Aorta (tissue), 5 donors: ENCODE results near the gene ALKBH7. TPM values are rescaled to one million over a fixed set of nuclear protein-coding genes. Genes with fewer than 3 reads are reported as not detected.

Experiments used
- ATAC-seq: fragments of 200-7000 bp; cut with Tn5 transposase; one replicate; pipeline ENCODE4 v1.9.1; 2022; ENCODE audit warnings: moderate library complexity; ENCODE audit not compliant: low FRiP score
- DNase-seq, 2 donors: peaks; one replicate each; pipeline ENCODE4 v3.0.0-alpha.2; 2020
- H3K27ac ChIP-seq, 2 donors: one replicate each; pipeline ENCODE4 v1.5.1; 2013; ENCODE audit warnings: low read length in 2 of 2, mild to moderate bottlenecking in 2 of 2, moderate library complexity in 2 of 2, control low read depth in 1 of 2, inconsistent platforms in 1 of 2, low read depth in 1 of 2
- H3K27me3 ChIP-seq, 2 donors: one replicate each; pipeline ENCODE4 v1.6.1; 2013; ENCODE audit warnings: control low read depth in 1 of 2, low read length in 1 of 2, mild to moderate bottlenecking in 1 of 2, moderate library complexity in 1 of 2; ENCODE audit not compliant: insufficient read depth in 2 of 2, control insufficient read depth in 1 of 2
- H3K36me3 ChIP-seq, 2 donors: one replicate each; pipeline ENCODE4 v1.6.1; 2013; ENCODE audit warnings: control low read depth in 1 of 2, low read length in 1 of 2, mild to moderate bottlenecking in 1 of 2; ENCODE audit not compliant: insufficient read depth in 2 of 2, control insufficient read depth in 1 of 2
- H3K4me1 ChIP-seq, 2 donors: one replicate each; pipeline ENCODE4 v1.6.1; 2013; ENCODE audit warnings: low read length in 2 of 2, control low read depth in 1 of 2, mild to moderate bottlenecking in 1 of 2, moderate library complexity in 1 of 2; ENCODE audit not compliant: insufficient read depth in 2 of 2, control insufficient read depth in 1 of 2
- H3K4me3 ChIP-seq, 2 donors: one replicate each; pipeline ENCODE4 v1.5.1; 2013; ENCODE audit warnings: low read length in 2 of 2, control low read depth in 1 of 2, mild to moderate bottlenecking in 1 of 2
- H3K9me3 ChIP-seq: one replicate; pipeline ENCODE4 v1.6.1; 2013; ENCODE audit warnings: mild to moderate bottlenecking, low read length; ENCODE audit not compliant: control insufficient read depth
- WGBS, 2 donors: extraction: QIAGEN DNeasy Blood & Tissue Kit; methylation state at CpG; one replicate each; pipeline ENCODE4 v1.1.7; 2013; 5-methylcytosine and 5-hydroxymethylcytosine counted together
- intact Hi-C, 2 donors: fragments of 100-400 bp; cut with DNase I; formaldehyde crosslinking; loops; one replicate each; pipeline versions ENCODE4 v1.14.2 to v1.15.0; 2022
- microRNA-seq, 2 donors: library from miRNA; unstranded; fragments of <30 nt; microRNA quantifications; one replicate each; pipeline ENCODE4 v1.2.0, GENCODE V29; 2020
- polyA plus RNA-seq, 2 donors: library from polyadenylated mRNA; stranded (reverse); fragments of 200-250 nt; gene quantifications; one replicate each; pipeline ENCODE4 v1.2.3, GENCODE V29; 2013
- total RNA-seq, 2 donors: library from RNA; stranded (reverse); fragmentation: NEBNext Ultra II Directional; extraction: Animal tissue kit (Norgen Biotek cat#: 25700); gene quantifications; one replicate each; pipeline ENCODE4 v1.2.1, GENCODE V29; 2021
- donor health status: healthy with polysubstance abuse.
- donor health status: Bipolar disorder and iron deficiency.
- donor health status: DM: no; HTN: no; CAD: no.
- donor health status: DM: no; HTN: no; CAD: no.
- donor health status: DM: yes; HTN: yes; CAD: no.

Gene ALKBH7
- total and polyA plus RNA-seq, 4 donors, result 36.5 to 124 (median 66.1) TPM

GRCh38 chr19:6423499-6424194 lies 51.1 kb downstream of the ALKBH7 start:
- 0 to 2% methylated on average over 20 of the region's 20 CpGs for WGBS, 2 donors
- Histone ChIP-seq H3K4me1 (no peaks in the 10 kb centered on the region), H3K27ac (no peak overlapping the region), H3K4me3 (peak overlapping the region; percentile 87 to 94), H3K27me3 (no peaks in the 10 kb centered on the region), H3K9me3 (no peaks in the 10 kb centered on the region), H3K36me3 (peaks cover 0 to 3% of the 10 kb centered on the region in 2 donors)
- intact Hi-C loops, result loop anchor here (2.0 kb wide), 2 partner anchors 35 to 51 kb away; partner anchors contain the start of genes ALKBH7 (in 1 of the 2) and SLC25A23 (in 1 of the 2)
- ATAC-seq (no peak), DNase-seq (peak; percentile 67 to 81)

DNA sequence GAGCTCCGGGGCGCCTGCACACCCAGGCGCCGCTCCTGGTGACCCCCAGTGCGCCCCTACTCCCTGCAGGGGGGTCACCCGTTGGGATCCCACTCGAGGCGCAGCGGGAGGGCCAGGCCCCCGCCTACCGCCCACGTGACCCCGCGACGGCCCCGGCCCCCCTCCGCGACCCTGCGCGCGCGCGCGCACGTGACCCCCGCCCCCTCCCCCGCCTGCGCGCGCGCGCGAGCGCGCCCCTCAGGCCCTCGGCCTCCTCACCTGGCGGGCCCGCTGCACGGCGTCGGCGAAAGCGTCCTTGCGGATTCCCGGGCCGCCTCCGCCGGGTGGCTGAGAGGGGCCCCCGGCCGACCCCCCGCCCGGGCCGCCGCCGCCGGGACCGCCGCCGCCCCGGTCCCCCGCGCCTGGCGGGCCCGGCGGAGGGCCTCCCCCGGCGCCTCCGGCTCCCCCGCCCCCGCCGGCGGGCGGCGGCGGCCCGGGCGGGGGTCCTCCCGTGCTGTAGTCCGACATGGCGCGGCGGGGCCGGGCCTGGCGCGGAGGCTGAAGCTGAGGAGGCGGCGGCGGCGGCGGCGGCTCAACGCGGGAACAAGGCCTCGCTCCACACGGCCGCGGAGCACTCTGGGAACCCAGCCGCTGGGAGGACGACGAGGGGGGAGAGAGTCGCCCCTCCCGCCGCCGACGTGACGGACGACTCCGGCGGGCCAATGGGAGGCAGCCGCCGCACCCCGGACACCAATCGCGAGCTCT lies 51.8 kb downstream of the ALKBH7 start, which contains the start of gene KHSRP:
KHSRP (minus strand) TSS at position 617 of the 744 bp plus-strand sequence; CDS start at position 507, 110 bp downstream.
- H3K4me3 ChIP-seq, result peak within 1 kb of the TSS; percentile 87 to 94
- no peaks in the 10 kb centered on the region for H3K27me3 ChIP-seq
- peak within 1 kb of the TSS; percentile 34 to 53 for H3K27ac ChIP-seq
- intact Hi-C loops, result loop anchor here (2.0 kb wide), 2 partner anchors 34 to 52 kb away; partner anchors contain the start of genes ALKBH7 (in 1 of the 2) and SLC25A23 (in 1 of the 2)
- no peaks in the 10 kb centered on the region for H3K4me1 ChIP-seq
- ATAC-seq, result no peak
- no peaks in the 10 kb centered on the region for H3K9me3 ChIP-seq
- peak in 1 of 2 donors; percentile 79 for DNase-seq
- H3K36me3 ChIP-seq, result no peaks in the 10 kb centered on the region
- 0 to 1% methylated on average over 61 to 114 of the region's 114 CpGs for WGBS, 2 donors

Small RNAs within 50 kb of the gene (microRNA-seq; reads per million reads assigned to microRNA genes)
- gene MIR3940 (6.0 to 6.6 reads per million in 2 donors), gene MIR6790 (0 reads per million in 2 donors), gene MIR6885 (0 to 5.4 reads per million in 2 donors)

Other genes starting within 250 kb of the ALKBH7 start
- gene ACSBG2, start 237.1 kb upstream of the ALKBH7 start, total RNA-seq, result not detected
- gene ACSBG2, start 237.1 kb upstream of the ALKBH7 start, polyA plus RNA-seq, result 1 to 10 TPM in 1 of 2 donors, not detected in 1; 1.5 TPM
- gene MLLT1, start 92.8 kb upstream of the ALKBH7 start, total RNA-seq, result 10 to 100 TPM; 54.8 to 55.5 TPM
- 10 to 100 TPM; 14.9 to 34.3 TPM for gene MLLT1, start 92.8 kb upstream of the ALKBH7 start, polyA plus RNA-seq
- not detected for gene ACER1, start 39.2 kb upstream of the ALKBH7 start, total RNA-seq
- gene ACER1, start 39.2 kb upstream of the ALKBH7 start, polyA plus RNA-seq, result under 1 TPM in 1 of 2 donors, not detected in 1; 0.10 TPM
- gene CLPP, start 11.3 kb upstream of the ALKBH7 start, total RNA-seq, result 10 to 100 TPM; 46.7 to 47.8 TPM
- gene CLPP, start 11.3 kb upstream of the ALKBH7 start, polyA plus RNA-seq, result 10 to 100 TPM; 44.8 to 52.9 TPM
- gene PSPN, start 3.1 kb downstream of the ALKBH7 start, total RNA-seq, result 1 to 10 TPM; 1.0 to 2.2 TPM
- gene PSPN, start 3.1 kb downstream of the ALKBH7 start, polyA plus RNA-seq, result 1 to 10 TPM in 1 of 2 donors, under 1 TPM in 1; 0.95 to 1.1 TPM
- 10 to 100 TPM; 35.7 to 45.2 TPM for gene GTF2F1, start 20.4 kb downstream of the ALKBH7 start, total RNA-seq
- 10 to 100 TPM; 41.7 to 59.4 TPM for gene GTF2F1, start 20.4 kb downstream of the ALKBH7 start, polyA plus RNA-seq
- 100 to 1,000 TPM; 137 to 151 TPM for gene KHSRP, start 52.0 kb downstream of the ALKBH7 start, total RNA-seq
- gene KHSRP, start 52.0 kb downstream of the ALKBH7 start, polyA plus RNA-seq, result 10 to 100 TPM; 69.7 to 81.1 TPM
- gene SLC25A41, start 61.0 kb downstream of the ALKBH7 start, total RNA-seq, result under 1 TPM in 1 of 2 donors, not detected in 1; 0.23 TPM
- 1 to 10 TPM in 1 of 2 donors, not detected in 1; 1.8 TPM for gene SLC25A41, start 61.0 kb downstream of the ALKBH7 start, polyA plus RNA-seq
- 10 to 100 TPM; 52.8 to 59.0 TPM for gene SLC25A23, start 87.0 kb downstream of the ALKBH7 start, total RNA-seq
- 10 to 100 TPM; 37.9 to 48.1 TPM for gene SLC25A23, start 87.0 kb downstream of the ALKBH7 start, polyA plus RNA-seq
- not detected for gene CRB3, start 91.5 kb downstream of the ALKBH7 start, total RNA-seq
- 10 to 100 TPM in 1 of 2 donors, under 1 TPM in 1; 0.38 to 13.9 TPM for gene CRB3, start 91.5 kb downstream of the ALKBH7 start, polyA plus RNA-seq
- gene DENND1C, start 109.0 kb downstream of the ALKBH7 start, total RNA-seq, result 1 to 10 TPM; 3.9 to 7.6 TPM
- gene DENND1C, start 109.0 kb downstream of the ALKBH7 start, polyA plus RNA-seq, result 1 to 10 TPM in 1 of 2 donors, under 1 TPM in 1; 0.20 to 1.9 TPM
- gene TUBB4A, start 129.5 kb downstream of the ALKBH7 start, total RNA-seq, result under 1 TPM; 0.68 to 0.90 TPM
- gene TUBB4A, start 129.5 kb downstream of the ALKBH7 start, polyA plus RNA-seq, result not detected
- gene TNFSF9, start 158.2 kb downstream of the ALKBH7 start, total RNA-seq, result 1 to 10 TPM; 1.2 to 1.6 TPM
- not detected for gene TNFSF9, start 158.2 kb downstream of the ALKBH7 start, polyA plus RNA-seq
- gene CD70, start 218.4 kb downstream of the ALKBH7 start, total RNA-seq, result under 1 TPM in 1 of 2 donors, not detected in 1; 0.42 TPM
- gene CD70, start 218.4 kb downstream of the ALKBH7 start, polyA plus RNA-seq, result not detected